HG03521 (cell line): Measurements from ENCODE around the gene INO80B.
A peak's percentile ranks its signal among the peaks of the same experiment; 100 is the strongest.

Experiments used
- ATAC-seq: cut with Tn5 transposase; IDR thresholded peaks from one replicate; pipeline ENCODE4 v1.9.1; 2021; ENCODE audit warnings: mild to moderate bottlenecking, moderate library complexity; ENCODE audit not compliant: unreplicated experiment

INO80B gene

GRCh38 chr2:74500578-74500946 is 45.7 kb downstream of the INO80B start:
- ATAC-seq: no peak

DNA sequence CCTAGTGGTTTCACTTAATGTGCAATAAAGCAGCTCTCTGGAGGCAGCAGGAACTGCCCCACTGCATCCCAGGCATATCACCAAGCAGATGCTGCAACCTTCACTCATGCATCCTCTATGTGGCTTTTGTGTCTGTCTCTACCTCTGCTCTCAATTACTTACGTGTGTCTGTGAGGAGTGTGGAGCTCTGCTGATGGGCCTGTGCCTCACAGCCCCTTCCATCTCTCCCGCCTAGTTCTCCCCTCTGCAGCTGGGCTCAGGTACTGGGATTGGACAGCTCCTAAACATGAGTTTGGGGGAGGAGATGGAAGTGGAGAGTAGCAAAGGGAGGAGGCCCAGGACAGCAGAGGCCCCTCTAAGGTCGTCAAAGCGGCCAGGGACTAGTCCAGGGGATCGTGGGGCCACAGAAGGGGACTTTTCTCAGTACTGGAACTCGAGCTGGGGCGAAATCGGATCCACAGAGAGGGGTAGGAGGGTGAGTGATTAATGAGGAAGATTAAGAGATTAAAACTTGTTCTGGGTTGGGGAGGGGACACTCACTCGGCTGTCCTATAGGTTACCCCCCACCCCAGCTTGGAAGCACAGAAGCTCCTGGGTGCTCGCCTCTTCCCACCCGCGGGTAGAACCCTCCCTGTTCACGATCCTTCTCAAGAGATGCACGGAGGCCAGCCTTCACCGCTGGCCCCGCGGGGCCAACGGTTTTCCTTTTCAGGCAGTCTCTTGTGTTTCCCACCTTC is 46.6 kb downstream of the INO80B start:
- no peak for ATAC-seq

DNA sequence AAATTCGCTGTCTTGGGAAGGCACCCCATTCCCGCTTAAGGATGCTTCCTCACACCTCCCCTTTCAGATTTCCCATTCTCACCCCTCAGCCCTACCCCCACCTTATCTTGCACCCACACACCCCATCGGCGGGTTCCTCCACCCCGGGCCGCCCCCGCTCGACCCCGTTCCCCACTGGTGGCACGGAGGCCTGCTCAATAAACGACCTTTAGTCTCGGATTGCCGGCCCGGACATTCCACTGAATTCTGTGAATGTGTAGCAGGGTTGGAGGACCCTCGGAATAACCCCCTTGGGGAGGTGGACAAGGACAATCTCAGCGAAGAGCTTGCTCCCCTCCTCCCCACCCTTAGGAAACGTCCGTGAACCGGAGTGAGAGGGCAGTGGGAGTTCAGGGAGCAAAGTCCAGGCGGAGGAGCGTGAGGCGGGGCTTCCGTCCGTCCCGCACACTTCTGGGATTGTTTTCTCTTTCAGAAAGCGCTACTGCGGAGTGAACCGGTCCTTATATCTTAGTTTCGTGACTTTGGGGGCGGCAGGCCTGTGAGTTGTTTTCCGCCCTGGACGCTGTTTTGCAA is 47.3 kb downstream of the INO80B start:
- no peak for ATAC-seq

DNA sequence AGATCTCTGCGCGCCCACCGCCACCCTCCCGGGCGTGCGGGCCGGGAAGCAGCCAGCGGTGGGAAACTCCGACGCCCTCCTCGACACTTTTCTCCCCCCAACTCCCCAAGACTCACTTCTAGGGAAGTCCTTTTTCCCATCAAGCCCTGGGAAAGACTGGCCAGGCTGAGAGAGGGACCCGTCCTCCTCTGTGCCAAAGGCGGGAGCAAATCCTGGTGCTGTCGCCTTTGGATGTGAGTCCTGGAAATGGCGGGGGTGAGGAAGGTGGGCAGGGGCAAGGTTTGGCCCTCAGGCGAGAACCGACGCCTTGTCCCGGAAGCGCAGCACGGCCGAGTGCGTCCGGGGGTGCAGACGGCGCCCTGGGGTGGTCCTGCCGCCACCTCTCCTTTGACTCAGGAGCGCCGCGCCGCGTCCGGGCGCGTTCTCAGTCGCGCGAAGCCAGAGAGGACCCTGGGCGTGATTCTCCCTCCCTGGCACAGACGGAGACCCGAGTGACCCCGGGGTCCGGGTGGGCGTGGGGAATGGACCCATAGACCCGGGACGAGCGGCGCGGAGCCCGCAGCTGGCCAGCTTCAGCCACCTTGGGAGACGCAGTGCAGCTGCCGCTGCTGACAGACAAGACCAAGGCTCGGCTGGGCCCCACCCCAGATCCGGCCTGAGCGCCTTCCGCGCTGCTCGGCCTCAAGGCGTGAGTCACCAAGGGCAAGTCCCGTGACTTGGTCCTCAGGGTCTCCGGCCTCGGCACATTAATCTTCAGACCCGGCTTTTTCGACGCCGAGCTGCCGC is 48.0 kb downstream of the INO80B start:
- peak; percentile 21 for ATAC-seq

- ATAC-seq: no peak
Observed at GRCh38 chr2:74503506-74504475, 48.9 kb downstream of the INO80B start.

DNA sequence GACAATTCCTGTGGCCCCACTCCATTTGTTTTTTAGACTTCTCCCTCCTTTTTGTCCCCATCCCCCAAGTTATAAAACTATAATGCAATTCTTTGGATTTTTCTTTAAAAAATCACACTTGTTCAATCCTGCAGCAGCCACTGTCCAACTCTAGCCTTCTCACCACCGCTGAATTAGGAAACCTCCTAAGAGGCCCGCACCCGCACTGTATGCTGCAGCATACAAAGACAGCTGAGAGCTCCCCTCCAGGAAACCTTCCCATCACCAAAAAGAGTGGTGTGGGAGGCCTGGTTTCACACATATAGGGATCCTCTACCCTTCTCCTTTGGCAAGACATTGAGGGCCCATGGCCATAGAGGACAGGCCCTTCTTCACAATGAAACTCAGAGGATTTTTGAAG is 49.7 kb downstream of the INO80B start:
- no peak for ATAC-seq

GRCh38 chr2:74505448-74506246 is 50.8 kb downstream of the INO80B start:
- ATAC-seq: no peak

DNA sequence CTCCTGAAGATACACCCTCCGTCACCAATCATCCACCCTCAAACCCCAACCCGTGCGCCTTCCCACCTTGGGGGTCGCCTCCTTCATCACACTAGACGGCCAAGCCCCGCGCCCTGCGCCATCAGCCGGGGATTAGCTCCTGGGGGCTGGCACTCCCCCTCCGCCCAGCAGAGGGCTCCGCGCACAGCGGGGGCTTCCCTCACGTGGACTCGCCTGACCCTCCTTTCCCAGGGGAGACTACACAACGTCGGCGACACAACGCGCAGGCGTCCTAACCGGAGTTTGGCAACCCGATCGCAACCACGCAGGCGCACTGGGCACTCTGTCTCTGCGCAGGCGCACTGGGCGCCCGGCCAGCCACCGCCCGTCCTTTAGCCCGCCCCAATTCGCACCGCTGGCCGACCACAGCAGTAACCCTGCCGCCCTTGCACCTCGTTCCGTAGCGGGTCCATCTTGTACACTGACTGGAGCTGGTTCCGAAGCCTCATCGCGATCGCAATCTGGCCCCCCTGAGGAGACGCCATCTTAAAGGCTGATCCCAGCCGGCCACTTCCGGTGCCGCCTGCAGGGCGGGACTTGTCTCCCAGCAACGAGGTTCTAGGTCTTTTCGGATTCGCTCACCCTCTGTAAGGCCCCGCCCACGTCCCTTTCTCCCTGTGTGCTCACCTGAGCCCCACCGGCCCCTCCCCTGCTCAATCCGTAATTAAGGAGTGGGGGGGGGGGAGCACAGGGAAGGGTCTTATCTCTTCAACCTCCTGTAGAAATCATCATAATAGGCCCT is 52.4 kb downstream of the INO80B start, which contains the start of gene PCGF1:
PCGF1 (minus strand) TSS at position 551 of the 781 bp plus-strand sequence; CDS start at position 524, 27 bp downstream.
- peak; percentile 91 for ATAC-seq
